B cell (primary cell): Measurements from ENCODE around the gene KRTAP12-4. TPM values are rescaled to one million over a fixed set of nuclear protein-coding genes. Genes with fewer than 3 reads are reported as not detected.

Experiments
- ATAC-seq: fragments of 200-7000 bp; cut with Tn5 transposase; one replicate; pipeline ENCODE4 v1.10.0; 2021; ENCODE audit warnings: low read depth, mild to moderate bottlenecking, moderate number of reproducible peaks, moderate library complexity
- CTCF ChIA-PET: fragments of 350-600 bp; sonication (Branson Sonifier 250); formaldehyde crosslinking; loops from one replicate; lab custom pipeline; 2021; ENCODE audit warnings: antibody characterized with exemption, inconsistent platforms; lab: Charles Lee
- POLR2A ChIA-PET: fragments of 350-600 bp; sonication (Branson Sonifier 250); formaldehyde crosslinking; loops from one replicate; lab custom pipeline; 2021; ENCODE audit warnings: antibody characterized with exemption; lab: Charles Lee
- DNase-seq: peaks from one replicate; pipeline ENCODE4 v3.0.0; 2013
- H2AFZ ChIP-seq: 2 replicates; pipeline ENCODE4 v1.6.1; 2012; ENCODE audit warnings: mild to moderate bottlenecking, low read depth, low read length; ENCODE audit not compliant: insufficient read depth, poor library complexity, severe bottlenecking
- H3K27ac ChIP-seq, 2 donors: 1 replicate in 1 of 2; 2 replicates in 1 of 2; pipeline ENCODE4 v1.5.1; 2012 to 2013; ENCODE audit warnings: low read length in 2 of 2, mild to moderate bottlenecking in 2 of 2, moderate library complexity in 1 of 2
- H3K27me3 ChIP-seq, 4 experiments: fragments of 200-600 bp in 1 of 4; sonication (generic) in 1 of 4; replicated peaks in 1 of 4; 1 replicate in 2 of 4; 2 replicates in 2 of 4; pipeline versions ENCODE4 v1.6.1 to v1.7.0; 2013 to 2016; ENCODE audit warnings: low read length in 3 of 4, mild to moderate bottlenecking in 2 of 4, mixed read lengths in 1 of 4, moderate library complexity in 1 of 4; ENCODE audit not compliant: insufficient read depth in 4 of 4, control insufficient read depth in 3 of 4; ENCODE audit errors: control extremely low read depth in 1 of 4
- H3K36me3 ChIP-seq, 2 experiments: replicated peaks in 1 of 2; 1 replicate in 1 of 2; 2 replicates in 1 of 2; pipeline versions ENCODE4 v1.6.1 to v1.7.1; 2013; ENCODE audit warnings: low read length in 1 of 2; ENCODE audit not compliant: insufficient read depth in 2 of 2, control insufficient read depth in 1 of 2; ENCODE audit errors: control extremely low read depth in 1 of 2, extremely low read depth in 1 of 2
- H3K4me1 ChIP-seq, 2 donors: fragments of 200-600 bp in 1 of 2; sonication (generic) in 1 of 2; 1 replicate in 1 of 2; 2 replicates in 1 of 2; pipeline versions ENCODE4 v1.5.1 to v1.6.1; 2013 to 2017; ENCODE audit warnings: low read length in 2 of 2; ENCODE audit not compliant: control insufficient read depth in 2 of 2, insufficient read depth in 2 of 2
- H3K4me2 ChIP-seq: replicated peaks from 2 replicates; pipeline ENCODE3; 2012; ENCODE audit warnings: mild to moderate bottlenecking, low read depth, low read length; ENCODE audit not compliant: poor library complexity, severe bottlenecking
- H3K4me3 ChIP-seq, 5 experiments: fragments of 200-600 bp in 1 of 5; sonication (generic) in 1 of 5; 1 replicate in 3 of 5; 2 replicates in 2 of 5; pipeline versions ENCODE4 v1.5.1 to v1.7.0; 2011 to 2016; ENCODE audit warnings: low read length in 4 of 5, mild to moderate bottlenecking in 4 of 5, low read depth in 2 of 5, control low read depth in 1 of 5, moderate library complexity in 1 of 5; ENCODE audit not compliant: insufficient read depth in 1 of 5; ENCODE audit errors: control extremely low read depth in 1 of 5, extremely low read depth in 1 of 5
- H3K79me2 ChIP-seq: fragments of 200-600 bp; sonication (generic); one replicate; pipeline ENCODE4 v1.6.0; 2016; ENCODE audit warnings: low read length; ENCODE audit not compliant: control insufficient read depth, insufficient read depth
- H3K9ac ChIP-seq: fragments of 200-600 bp; sonication (generic); 2 replicates; pipeline ENCODE4 v1.6.1; 2017; ENCODE audit warnings: mild to moderate bottlenecking, low read length, moderate library complexity
- H3K9me3 ChIP-seq, 3 donors: one replicate each; pipeline versions ENCODE4 v1.6.1 to v1.7.1; 2013; ENCODE audit warnings: low read length in 2 of 3; ENCODE audit not compliant: control insufficient read depth in 2 of 3, insufficient read depth in 1 of 3; ENCODE audit errors: control extremely low read depth in 1 of 3
- H4K20me1 ChIP-seq: 2 replicates; pipeline ENCODE4 v1.6.0; 2012; ENCODE audit warnings: mild to moderate bottlenecking, low read length; ENCODE audit not compliant: insufficient read depth, control insufficient read depth, poor library complexity, severe bottlenecking
- H3K27ac Mint-ChIP-seq: one replicate; pipeline ENCODE4 v1.8.0; 2021; ENCODE audit warnings: mixed read lengths
- H3K27me3 Mint-ChIP-seq: one replicate; pipeline ENCODE4 v1.8.0; 2021; ENCODE audit warnings: mixed read lengths
- H3K4me1 Mint-ChIP-seq: one replicate; pipeline ENCODE4 v1.8.0; 2021; ENCODE audit warnings: mixed read lengths
- H3K4me3 Mint-ChIP-seq: one replicate; pipeline ENCODE4 v1.8.0; 2021; ENCODE audit warnings: mixed read lengths
- H3K9me3 Mint-ChIP-seq: one replicate; pipeline ENCODE4 v1.8.0; 2022; ENCODE audit warnings: mixed read lengths; ENCODE audit not compliant: insufficient read depth
- EZH2 ChIP-seq: IDR thresholded peaks from 2 replicates; pipeline ENCODE4 v1.6.1; 2012; ENCODE audit warnings: borderline replicate concordance, low read depth, mild to moderate bottlenecking, moderate library complexity, low read length; ENCODE audit not compliant: insufficient read depth, poor library complexity, severe bottlenecking
- WGBS: methylation state at CpG from one replicate; pipeline ENCODE4 v1.1.5; 2013; ENCODE audit warnings: missing lambda C conversion rate; ENCODE audit not compliant: insufficient coverage; 5-methylcytosine and 5-hydroxymethylcytosine counted together
- intact Hi-C: fragments of 100-400 bp; cut with micrococcal nuclease; formaldehyde crosslinking; loops from one replicate; pipeline ENCODE4 v1.10.0; 2022
- polyA plus RNA-seq: library from polyadenylated mRNA; depleted of rRNA; stranded (reverse); fragments of >200 nt; gene quantifications from 2 replicates; pipeline ENCODE4 v1.2.3, GENCODE V29; 2012
- total RNA-seq, 2 donors: library from RNA; stranded (reverse); fragments of 120-200 nt in 1 of 2; gene quantifications; 1 replicate in 1 of 2; 2 replicates in 1 of 2; pipeline versions ENCODE4 v1.2.3 to v1.2.4, GENCODE V29; 2013 to 2022
- TF ChIP-seq, protein P1 (sequence below): fragments of 200-600 bp; IDR thresholded peaks from one replicate; pipeline ENCODE4 v1.8.0; 2022; ENCODE audit warnings: antibody characterized with exemption, mild to moderate bottlenecking

The KRTAP12-4 gene
- total and polyA plus RNA-seq, 2 donors (not counting 1 experiment from before 2014, with no cell fraction given): not detected

DNA sequence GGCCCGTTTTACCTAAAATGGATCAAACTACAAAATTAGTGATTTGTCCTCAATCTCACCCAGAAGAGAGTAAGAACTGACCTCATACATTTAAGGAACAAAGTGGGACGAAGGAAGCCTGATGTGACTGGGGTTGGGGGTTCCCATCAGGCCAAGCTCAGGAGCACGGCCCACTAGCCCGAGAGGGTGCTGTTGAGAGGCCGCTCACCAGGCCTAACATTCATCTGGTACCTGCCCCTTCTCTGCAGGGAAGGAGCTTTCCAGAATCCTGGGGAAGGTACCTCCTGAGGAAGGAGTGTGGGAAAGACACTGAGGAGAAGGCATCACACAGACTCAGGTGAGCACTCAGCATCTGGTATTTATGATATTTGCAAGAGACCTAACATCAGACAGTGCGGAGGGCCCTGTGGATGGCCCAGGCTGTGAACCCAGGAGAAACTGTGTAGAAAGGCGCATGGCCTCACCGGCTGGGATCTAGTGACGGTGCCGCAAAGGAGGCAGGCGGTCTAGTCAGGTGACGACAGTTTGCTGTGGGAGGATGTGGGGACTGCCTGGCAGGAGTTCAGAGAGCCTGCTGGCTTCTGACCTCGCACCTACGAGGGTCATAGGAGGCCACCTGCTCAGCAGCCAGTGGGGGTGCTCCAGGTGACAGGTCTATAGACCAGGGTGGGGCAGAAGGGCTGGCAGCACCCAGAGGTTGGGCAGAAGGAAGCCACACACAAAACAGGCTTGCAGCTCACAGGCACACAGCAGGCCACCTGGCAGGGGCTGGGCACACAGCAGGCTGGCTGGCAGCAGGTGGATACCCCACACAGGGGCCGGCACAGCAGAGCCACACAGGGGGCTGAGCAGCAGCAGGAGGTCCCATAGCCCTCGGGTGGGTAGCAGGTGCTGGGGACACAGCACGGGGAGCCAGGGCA, 543 bp downstream of the KRTAP12-4 start:
- Histone ChIP-seq H3K27me3 (peaks cover 0 to 15% (median 0%) of the 10 kb centered on the region in 4 experiments), H3K27ac (no peak overlapping the region), H3K9me3 (peaks cover 3 to 32% (median 11%) of the 10 kb centered on the region in 3 donors), H3K4me2 (no peak overlapping the region), H3K4me1 (peaks cover 0 to 3% of the 10 kb centered on the region in 2 donors), H4K20me1 (no peaks in the 10 kb centered on the region), H3K9ac (no peak overlapping the region), H2AFZ (no peak overlapping the region), H3K36me3 (no peaks in the 10 kb centered on the region), H3K4me3 (no peak overlapping the region), H3K79me2 (no peaks in the 10 kb centered on the region)
- H3K27ac Mint-ChIP-seq: no peak overlapping the region
- no peak for DNase-seq
- ChIA-PET POLR2A (no interaction called here), CTCF (no interaction called here)
- WGBS: 92% methylated on average over 17 of the region's 17 CpGs
- no peak overlapping the region for H3K4me3 Mint-ChIP-seq
- ATAC-seq: no peak
- peaks cover 12% of the 10 kb centered on the region for H3K9me3 Mint-ChIP-seq
- peaks cover 27% of the 10 kb centered on the region for H3K27me3 Mint-ChIP-seq
- intact Hi-C loops: no loop called here
- TF ChIP-seq, protein P1, sequence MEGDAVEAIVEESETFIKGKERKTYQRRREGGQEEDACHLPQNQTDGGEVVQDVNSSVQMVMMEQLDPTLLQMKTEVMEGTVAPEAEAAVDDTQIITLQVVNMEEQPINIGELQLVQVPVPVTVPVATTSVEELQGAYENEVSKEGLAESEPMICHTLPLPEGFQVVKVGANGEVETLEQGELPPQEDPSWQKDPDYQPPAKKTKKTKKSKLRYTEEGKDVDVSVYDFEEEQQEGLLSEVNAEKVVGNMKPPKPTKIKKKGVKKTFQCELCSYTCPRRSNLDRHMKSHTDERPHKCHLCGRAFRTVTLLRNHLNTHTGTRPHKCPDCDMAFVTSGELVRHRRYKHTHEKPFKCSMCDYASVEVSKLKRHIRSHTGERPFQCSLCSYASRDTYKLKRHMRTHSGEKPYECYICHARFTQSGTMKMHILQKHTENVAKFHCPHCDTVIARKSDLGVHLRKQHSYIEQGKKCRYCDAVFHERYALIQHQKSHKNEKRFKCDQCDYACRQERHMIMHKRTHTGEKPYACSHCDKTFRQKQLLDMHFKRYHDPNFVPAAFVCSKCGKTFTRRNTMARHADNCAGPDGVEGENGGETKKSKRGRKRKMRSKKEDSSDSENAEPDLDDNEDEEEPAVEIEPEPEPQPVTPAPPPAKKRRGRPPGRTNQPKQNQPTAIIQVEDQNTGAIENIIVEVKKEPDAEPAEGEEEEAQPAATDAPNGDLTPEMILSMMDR: no peak
- no peak for TF ChIP-seq EZH2
- H3K4me1 Mint-ChIP-seq: peaks cover 2% of the 10 kb centered on the region

- no peak overlapping the region for H3K4me2 ChIP-seq
- no peaks in the 10 kb centered on the region for H4K20me1 ChIP-seq
- H3K9ac ChIP-seq: no peak overlapping the region
- TF ChIP-seq EZH2: no peak
- TF ChIP-seq, protein P1: no peak
- ATAC-seq (no peak), DNase-seq (no peak)
- no peak overlapping the region for H2AFZ ChIP-seq
- no peak overlapping the region for H3K27ac ChIP-seq
- peaks cover 0 to 8% (median 0%) of the 10 kb centered on the region in 4 experiments for H3K27me3 ChIP-seq
- intact Hi-C loops: no loop called here
- 83% methylated on average over 12 of the region's 14 CpGs for WGBS
- H3K4me1 Mint-ChIP-seq: peaks cover 2% of the 10 kb centered on the region
- H3K4me3 ChIP-seq: no peak overlapping the region
- H3K4me3 Mint-ChIP-seq: no peak overlapping the region
- peaks cover 3 to 32% (median 11%) of the 10 kb centered on the region in 3 donors for H3K9me3 ChIP-seq
- H3K4me1 ChIP-seq: no peaks in the 10 kb centered on the region
- POLR2A ChIA-PET: no interaction called here
- no peak overlapping the region for H3K27ac Mint-ChIP-seq
- peaks cover 19% of the 10 kb centered on the region for H3K27me3 Mint-ChIP-seq
- no peaks in the 10 kb centered on the region for H3K36me3 ChIP-seq
- H3K79me2 ChIP-seq: no peaks in the 10 kb centered on the region
- H3K9me3 Mint-ChIP-seq: peaks cover 12% of the 10 kb centered on the region
- CTCF ChIA-PET: no interaction called here
Observed at GRCh38 chr21:44653123-44653522, 1.3 kb downstream of the KRTAP12-4 start.
